ENCODE results near the gene CYP1B1. TPM values are rescaled to one million over a fixed set of nuclear protein-coding genes. Genes with fewer than 3 reads are reported as not detected.

CYP1B1 gene
- total RNA-seq, 2 experiments from 2014 or later: 0.14 to 0.17 TPM

GRCh38 chr2:38100328-38100727 lies 24.4 kb upstream of the CYP1B1 start:
- no peaks in the 10 kb centered on the region for H3K36me3 Mint-ChIP-seq (ENCODE audit: low read depth)
- ChIA-PET POLR2A (no interaction called here), CTCF (interaction anchor here (0.7 kb wide), 1 partner anchor 42 kb away, joined by 3 read pairs; no protein-coding TSS in a partner anchor)
- H3K9me3 ChIP-seq (ENCODE audit: control insufficient read depth in 1 of 2, insufficient read depth in 1 of 2, low read length in 2 of 2): peaks cover 0 to 10% of the 10 kb centered on the region in 2 experiments
- intact Hi-C loops (cut with DNase I, micrococcal nuclease): no loop called here
- H3K9me3 Mint-ChIP-seq: no peaks in the 10 kb centered on the region
- DNase-seq: no peak
- no peak overlapping the region for H3K4me3 ChIP-seq (ENCODE audit: low read length)
- no peak overlapping the region for H3K4me3 Mint-ChIP-seq
- H3K27me3 ChIP-seq (ENCODE audit: control insufficient read depth in 1 of 2, insufficient read depth in 2 of 2, low read length in 2 of 2): peaks cover 31 to 44% of the 10 kb centered on the region in 2 experiments
- H3K27me3 Mint-ChIP-seq: peaks cover 81% of the 10 kb centered on the region
- ATAC-seq (ENCODE audit: poor library complexity): no peak
- H3K27ac Mint-ChIP-seq: no peak overlapping the region
- H3K4me1 ChIP-seq (ENCODE audit: insufficient read depth, low read length): no peaks in the 10 kb centered on the region
- no peak for TF ChIP-seq CTCF (IDR thresholded peaks at IDR 0.05)
- no peaks in the 10 kb centered on the region for H3K36me3 ChIP-seq (ENCODE audit: insufficient read depth, low read length)
- H3K4me1 Mint-ChIP-seq (ENCODE audit: low read depth): no peaks in the 10 kb centered on the region
- H3K27ac ChIP-seq (ENCODE audit: low read depth in 1 of 2, low read length in 2 of 2): no peak overlapping the region

GRCh38 chr2:38099099-38100028 lies 23.4 kb upstream of the CYP1B1 start:
- no peak overlapping the region for H3K27ac ChIP-seq (ENCODE audit: low read depth in 1 of 2, low read length in 2 of 2)
- no peaks in the 10 kb centered on the region for H3K36me3 ChIP-seq (ENCODE audit: insufficient read depth, low read length)
- no peaks in the 10 kb centered on the region for H3K4me1 ChIP-seq (ENCODE audit: insufficient read depth, low read length)
- H3K27me3 ChIP-seq (ENCODE audit: control insufficient read depth in 1 of 2, insufficient read depth in 2 of 2, low read length in 2 of 2): peaks cover 31 to 48% of the 10 kb centered on the region in 2 experiments
- ChIA-PET POLR2A (no interaction called here), CTCF (no interaction called here)
- H3K27ac Mint-ChIP-seq: no peak overlapping the region
- intact Hi-C loops (cut with DNase I, micrococcal nuclease): no loop called here
- DNase-seq (no peak), ATAC-seq (ENCODE audit: poor library complexity) (no peak)
- no peaks in the 10 kb centered on the region for H3K4me1 Mint-ChIP-seq (ENCODE audit: low read depth)
- H3K27me3 Mint-ChIP-seq: peaks cover 80% of the 10 kb centered on the region
- no peaks in the 10 kb centered on the region for H3K9me3 Mint-ChIP-seq
- H3K36me3 Mint-ChIP-seq (ENCODE audit: low read depth): no peaks in the 10 kb centered on the region
- peaks cover 0 to 10% of the 10 kb centered on the region in 2 experiments for H3K9me3 ChIP-seq (ENCODE audit: control insufficient read depth in 1 of 2, insufficient read depth in 1 of 2, low read length in 2 of 2)
- no peak overlapping the region for H3K4me3 Mint-ChIP-seq
- no peak for TF ChIP-seq CTCF (IDR thresholded peaks at IDR 0.05)
- H3K4me3 ChIP-seq (ENCODE audit: low read length): no peak overlapping the region

- Mint-ChIP-seq H3K27me3 (peaks cover 81% of the 10 kb centered on the region), H3K36me3 (ENCODE audit: low read depth) (no peaks in the 10 kb centered on the region), H3K4me1 (ENCODE audit: low read depth) (no peaks in the 10 kb centered on the region), H3K27ac (no peak overlapping the region), H3K4me3 (no peak overlapping the region), H3K9me3 (no peaks in the 10 kb centered on the region)
- DNase-seq (no peak), ATAC-seq (ENCODE audit: poor library complexity) (no peak)
- Histone ChIP-seq H3K36me3 (ENCODE audit: insufficient read depth, low read length) (no peaks in the 10 kb centered on the region), H3K9me3 (ENCODE audit: control insufficient read depth in 1 of 2, insufficient read depth in 1 of 2, low read length in 2 of 2) (peaks cover 0 to 3% of the 10 kb centered on the region in 2 experiments), H3K27ac (ENCODE audit: low read depth in 1 of 2, low read length in 2 of 2) (no peak overlapping the region), H3K4me3 (ENCODE audit: low read length) (no peak overlapping the region), H3K4me1 (ENCODE audit: insufficient read depth, low read length) (no peaks in the 10 kb centered on the region), H3K27me3 (ENCODE audit: control insufficient read depth in 1 of 2, insufficient read depth in 2 of 2, low read length in 2 of 2) (peaks cover 32 to 48% of the 10 kb centered on the region in 2 experiments)
- TF ChIP-seq CTCF (IDR thresholded peaks at IDR 0.05): no peak
- CTCF ChIA-PET: no interaction called here
- intact Hi-C loops (cut with DNase I, micrococcal nuclease): no loop called here
- POLR2A ChIA-PET: no interaction called here
Observed at GRCh38 chr2:38098421-38099098, 22.6 kb upstream of the CYP1B1 start.
